Dermis blood vessel endothelial cell (primary cell): ENCODE data around the gene ZNF296. TPM values are rescaled to one million over a fixed set of nuclear protein-coding genes. Genes with fewer than 3 reads are reported as not detected.

Experiments
- total RNA-seq: library from RNA; depleted of rRNA; stranded (reverse); fragments of >200 nt; gene quantifications from 2 replicates; pipeline ENCODE4 v1.2.3, GENCODE V29; 2014

The ZNF296 gene
- total RNA-seq, 1 donor from 2014 or later = 0.17 TPM

Other genes starting within 250 kb of the ZNF296 start
- gene NECTIN2, start 230.2 kb downstream of the ZNF296 start, total RNA-seq = 154 and 187 TPM in 2 replicates
- 50.0 and 81.6 TPM in 2 replicates for gene TOMM40, start 185.2 kb downstream of the ZNF296 start, total RNA-seq
- 4.0 and 7.8 TPM in 2 replicates for gene APOE, start 170.7 kb downstream of the ZNF296 start, total RNA-seq
- gene APOC1, start 161.9 kb downstream of the ZNF296 start, total RNA-seq = 1.7 and 1.9 TPM in 2 replicates
- not detected in 2 replicates for gene APOC4, start 134.2 kb downstream of the ZNF296 start, total RNA-seq
- gene APOC2, start 130.4 kb downstream of the ZNF296 start, total RNA-seq = not detected in 2 replicates
- 28.9 and 65.8 TPM in 2 replicates for gene CLPTM1, start 121.1 kb downstream of the ZNF296 start, total RNA-seq
- 16.8 and 18.4 TPM in 2 replicates for gene RELB, start 75.0 kb downstream of the ZNF296 start, total RNA-seq
- 13.8 and 16.0 TPM in 2 replicates for gene CLASRP, start 37.4 kb downstream of the ZNF296 start, total RNA-seq
- 25.5 and 33.2 TPM in 2 replicates for gene GEMIN7, start 2.8 kb upstream of the ZNF296 start, total RNA-seq
- 31.1 and 39.7 TPM in 2 replicates for gene PPP1R37, start 16.7 kb upstream of the ZNF296 start, total RNA-seq
- gene NKPD1, start 84.5 kb upstream of the ZNF296 start, total RNA-seq = 0.34 and 0.37 TPM in 2 replicates
- gene TRAPPC6A, start 101.8 kb upstream of the ZNF296 start, total RNA-seq = 8.8 and 36.8 TPM in 2 replicates
- 8.3 and 10.0 TPM in 2 replicates for gene BLOC1S3, start 102.3 kb upstream of the ZNF296 start, total RNA-seq
- gene EXOC3L2, start 168.9 kb upstream of the ZNF296 start, total RNA-seq = 1.7 and 3.1 TPM in 2 replicates
- 14.0 and 32.1 TPM in 2 replicates for gene MARK4, start 174.8 kb upstream of the ZNF296 start, total RNA-seq
- gene CKM, start 246.4 kb upstream of the ZNF296 start, total RNA-seq = not detected in 2 replicates